MCF 10A (cell line): ENCODE data around the gene OR1I1. TPM values are rescaled to one million over a fixed set of nuclear protein-coding genes. Genes with fewer than 3 reads are reported as not detected.

Experiments used
- BruUV-seq: library from RNA; stranded (reverse); fragments of 400-500 nt; replicated peaks from 2 replicates; lab custom pipeline; 2021; lab: Mats Ljungman, UMichigan
- CTCF ChIA-PET: fragments of 300-600 bp; sonication (Branson Sonifier 250); formaldehyde crosslinking; extraction: SDS; loops from one replicate; lab custom pipeline; 2021; ENCODE audit warnings: antibody characterized with exemption, inconsistent platforms; lab: Yijun Ruan, JAX
- POLR2A ChIA-PET: fragments of 300-600, 350-650 bp; sonication (Branson Sonifier 250); formaldehyde crosslinking; extraction: SDS; loops from one replicate; lab custom pipeline; 2020; ENCODE audit warnings: antibody characterized with exemption, inconsistent platforms; lab: Yijun Ruan, JAX
- DNase-seq: peaks from one replicate; pipeline ENCODE4 v3.0.0-alpha.2; 2018; ENCODE audit not compliant: unreplicated experiment
- H3K27ac Mint-ChIP-seq: one replicate; pipeline ENCODE4 v1.8.0; 2022; ENCODE audit warnings: mild to moderate bottlenecking, low read depth, mixed read lengths; ENCODE audit not compliant: unreplicated experiment
- H3K27me3 Mint-ChIP-seq: one replicate; pipeline ENCODE4 v1.8.0; 2022; ENCODE audit warnings: mixed read lengths; ENCODE audit not compliant: insufficient read depth, unreplicated experiment
- H3K36me3 Mint-ChIP-seq: one replicate; pipeline ENCODE4 v1.8.0; 2022; ENCODE audit warnings: mild to moderate bottlenecking, moderate library complexity, mixed read lengths; ENCODE audit not compliant: insufficient read depth, unreplicated experiment
- H3K4me1 Mint-ChIP-seq: one replicate; pipeline ENCODE4 v1.8.0; 2022; ENCODE audit warnings: mixed read lengths; ENCODE audit not compliant: insufficient read depth, unreplicated experiment
- H3K4me3 Mint-ChIP-seq: one replicate; pipeline ENCODE4 v1.8.0; 2022; ENCODE audit warnings: mild to moderate bottlenecking, moderate library complexity, mixed read lengths; ENCODE audit not compliant: unreplicated experiment
- H3K9me3 Mint-ChIP-seq: one replicate; pipeline ENCODE4 v1.8.0; 2022; ENCODE audit warnings: mixed read lengths; ENCODE audit not compliant: unreplicated experiment
- CTCF ChIP-seq: fragments of 200-600 bp; IDR thresholded peaks from one replicate; pipeline ENCODE4 v1.8.0; 2022; ENCODE audit warnings: antibody characterized with exemption, mild to moderate bottlenecking; ENCODE audit not compliant: unreplicated experiment
- intact Hi-C: fragments of 100-400 bp; cut with micrococcal nuclease; formaldehyde crosslinking; loops from 2 replicates; pipeline ENCODE4 v1.14.1; 2022
- total RNA-seq: library from RNA; stranded (reverse); gene quantifications from 2 replicates; pipeline ENCODE4 v1.2.3, GENCODE V29; 2022

The OR1I1 gene
- total RNA-seq, 1 experiment from 2014 or later, result not detected

- no TSS peak for BruUV-seq
- no peak for TF ChIP-seq CTCF
- peak overlapping the region; percentile 89 for H3K27ac Mint-ChIP-seq
- no peaks in the 10 kb centered on the region for H3K27me3 Mint-ChIP-seq
- intact Hi-C loops, result no loop called here
- no peaks in the 10 kb centered on the region for H3K9me3 Mint-ChIP-seq
- peaks cover 43% of the 10 kb centered on the region for H3K36me3 Mint-ChIP-seq
- H3K4me1 Mint-ChIP-seq, result peaks cover 8% of the 10 kb centered on the region
- H3K4me3 Mint-ChIP-seq, result peak overlapping the region; percentile 93
- peak; percentile 16 for DNase-seq
- CTCF ChIA-PET, result interaction anchor here (0.6 to 1.3 kb wide), 4 partner anchors 17 to 630 kb away, joined by 3 to 4 read pairs (median 3); no protein-coding TSS in a partner anchor
- POLR2A ChIA-PET, result interaction anchor here (0.6 to 2.0 kb wide), 6 partner anchors 9 to 553 kb away, joined by 3 to 8 read pairs (median 3); partner anchors contain the start of gene AKAP8
These were observed 42.7 kb downstream of the OR1I1 start for GRCh38 chr19:15124572-15125231.

- Mint-ChIP-seq H3K27me3 (no peaks in the 10 kb centered on the region), H3K4me3 (peak overlapping the region; percentile 93), H3K36me3 (peaks cover 35% of the 10 kb centered on the region), H3K4me1 (peaks cover 8% of the 10 kb centered on the region), H3K27ac (peak overlapping the region; percentile 89), H3K9me3 (no peaks in the 10 kb centered on the region)
- TF ChIP-seq CTCF, result peak; percentile 6
- intact Hi-C loops, result no loop called here
- BruUV-seq, result TSS peak; percentile 55
- CTCF ChIA-PET, result interaction anchor here (0.5 to 1.3 kb wide), 4 partner anchors 24 to 232 kb away, joined by 3 to 4 read pairs (median 4); no protein-coding TSS in a partner anchor
- peak; percentile 99 for DNase-seq
- POLR2A ChIA-PET, result interaction anchor here (0.5 to 2.0 kb wide), 7 partner anchors 13 to 1200 kb away, joined by 3 to 8 read pairs (median 3); partner anchors contain the start of gene AKAP8
These were observed 43.4 kb downstream of the OR1I1 start for GRCh38 chr19:15125232-15126067.

- Mint-ChIP-seq H3K36me3 (peaks cover 28% of the 10 kb centered on the region), H3K9me3 (no peaks in the 10 kb centered on the region), H3K27me3 (no peaks in the 10 kb centered on the region), H3K4me3 (peak overlapping the region; percentile 93), H3K4me1 (peaks cover 8% of the 10 kb centered on the region), H3K27ac (peak overlapping the region; percentile 89)
- POLR2A ChIA-PET, result interaction anchor here (0.8 to 2.0 kb wide), 4 partner anchors 14 to 253 kb away, joined by 3 to 8 read pairs (median 3); partner anchors contain the start of gene AKAP8
- intact Hi-C loops, result no loop called here
- CTCF ChIA-PET, result interaction anchor here (0.5 to 1.2 kb wide), 7 partner anchors 25 to 505 kb away, joined by 3 to 4 read pairs (median 3); no protein-coding TSS in a partner anchor
- TF ChIP-seq CTCF, result no peak
- DNase-seq, result no peak
- BruUV-seq, result no TSS peak
These were observed 44.3 kb downstream of the OR1I1 start for GRCh38 chr19:15126131-15126910.
